Mesothelial cell of epicardium (in vitro differentiated cells): ENCODE data around the gene ALDH3A2. TPM values are rescaled to one million over a fixed set of nuclear protein-coding genes. Genes with fewer than 3 reads are reported as not detected.

Experiments used
- DNase-seq, 2 experiments: peaks; one replicate each; pipeline ENCODE4 v3.0.0; 2021; ENCODE audit warnings: low spot score in 2 of 2; ENCODE audit not compliant: unreplicated experiment in 2 of 2
- H3K27ac Mint-ChIP-seq: 2 replicates; pipeline ENCODE4 v1.8.0; 2021; ENCODE audit warnings: mixed read lengths
- H3K27me3 Mint-ChIP-seq: 2 replicates; pipeline ENCODE4 v1.8.0; 2021; ENCODE audit warnings: low read depth, mixed read lengths
- H3K36me3 Mint-ChIP-seq: 2 replicates; pipeline ENCODE4 v1.8.0; 2021; ENCODE audit warnings: mixed read lengths
- H3K4me1 Mint-ChIP-seq: 2 replicates; pipeline ENCODE4 v1.8.0; 2021; ENCODE audit warnings: mixed read lengths
- H3K4me3 Mint-ChIP-seq: 2 replicates; pipeline ENCODE4 v1.8.0; 2021; ENCODE audit warnings: mild to moderate bottlenecking, moderate library complexity, mixed read lengths
- H3K9me3 Mint-ChIP-seq: 2 replicates; pipeline ENCODE4 v1.8.0; 2021; ENCODE audit warnings: mixed read lengths
- CTCF ChIP-seq: fragments of 200-600 bp; sonication (generic); IDR thresholded peaks from one replicate; pipeline ENCODE4 v1.5.0; 2021; ENCODE audit warnings: antibody characterized with exemption; ENCODE audit not compliant: unreplicated experiment
- total RNA-seq: library from RNA; stranded (reverse); gene quantifications from 3 replicates; pipeline ENCODE4 v1.2.1, GENCODE V29; 2021

ALDH3A2 gene
- total RNA-seq: 76.6 to 78.4 TPM (median 77.2 TPM) in 3 replicates

GRCh38 chr17:19648475-19649273 lies at the start of gene ALDH3A2:
Gene ALDH3A2, plus strand, starts transcription at chr17:19648751. Its CDS starts 221 bp downstream, at chr17:19648972.
- no peak for TF ChIP-seq CTCF
- Mint-ChIP-seq H3K4me3 (peak within 1 kb of the TSS; percentile 84), H3K4me1 (peaks cover 56% of the 10 kb centered on the region), H3K9me3 (no peaks in the 10 kb centered on the region), H3K27ac (peak within 1 kb of the TSS; percentile 93), H3K27me3 (no peaks in the 10 kb centered on the region), H3K36me3 (peaks cover 13% of the 10 kb centered on the region)
- peak; percentile 91 to 93 for DNase-seq

GRCh38 chr17:19610311-19610710 lies 38.2 kb upstream of the ALDH3A2 start:
- Mint-ChIP-seq H3K9me3 (peaks cover 4% of the 10 kb centered on the region), H3K36me3 (no peaks in the 10 kb centered on the region), H3K4me1 (peaks cover 4% of the 10 kb centered on the region), H3K27ac (no peak overlapping the region), H3K4me3 (no peak overlapping the region), H3K27me3 (no peaks in the 10 kb centered on the region)
- TF ChIP-seq CTCF: no peak
- DNase-seq: no peak

- no peak for TF ChIP-seq CTCF
- no peaks in the 10 kb centered on the region for H3K36me3 Mint-ChIP-seq
These were observed 37.7 kb upstream of the ALDH3A2 start for GRCh38 chr17:19610879-19611278.

GRCh38 chr17:19613979-19614378 lies 34.6 kb upstream of the ALDH3A2 start:
- H3K4me3 Mint-ChIP-seq: no peak overlapping the region
- H3K4me1 Mint-ChIP-seq: peaks cover 4% of the 10 kb centered on the region
- DNase-seq: no peak
- H3K9me3 Mint-ChIP-seq: peaks cover 21% of the 10 kb centered on the region
- no peak overlapping the region for H3K27ac Mint-ChIP-seq
- H3K36me3 Mint-ChIP-seq: peaks cover 8% of the 10 kb centered on the region
- TF ChIP-seq CTCF: no peak
- H3K27me3 Mint-ChIP-seq: no peaks in the 10 kb centered on the region

More at GRCh38 chr17:19610879-19611278, 37.7 kb upstream of the ALDH3A2 start:
- peaks cover 4% of the 10 kb centered on the region for H3K9me3 Mint-ChIP-seq
- no peak overlapping the region for H3K4me3 Mint-ChIP-seq
- H3K4me1 Mint-ChIP-seq: peaks cover 4% of the 10 kb centered on the region
- no peak for DNase-seq
- no peak overlapping the region for H3K27ac Mint-ChIP-seq
- H3K27me3 Mint-ChIP-seq: no peaks in the 10 kb centered on the region

DNA sequence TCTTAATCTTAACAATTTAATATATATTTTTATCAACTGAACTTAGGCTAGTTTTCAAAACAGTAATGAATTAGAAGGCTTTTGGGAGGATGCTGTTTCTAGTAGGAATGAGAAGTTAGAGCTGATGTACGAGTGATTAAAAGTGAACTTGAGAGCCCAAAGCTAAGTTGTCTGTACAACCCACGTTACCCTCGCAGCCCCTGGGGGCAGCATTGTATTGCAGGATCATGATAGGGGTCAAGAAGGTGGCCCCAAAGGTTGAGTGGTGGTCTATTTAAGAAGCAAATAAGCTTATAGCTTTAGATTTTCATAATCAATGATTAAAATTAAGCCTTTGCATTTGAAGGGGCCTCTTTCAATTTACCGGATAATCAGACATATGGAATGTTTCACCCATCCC lies 33.7 kb upstream of the ALDH3A2 start:
- Mint-ChIP-seq H3K27me3 (no peaks in the 10 kb centered on the region), H3K4me1 (peaks cover 4% of the 10 kb centered on the region), H3K4me3 (no peak overlapping the region), H3K27ac (no peak overlapping the region), H3K36me3 (peaks cover 17% of the 10 kb centered on the region), H3K9me3 (peaks cover 30% of the 10 kb centered on the region)
- TF ChIP-seq CTCF: no peak
- DNase-seq: no peak
